ENCODE results near the gene AMOTL1. TPM values are rescaled to one million over a fixed set of nuclear protein-coding genes. Genes with fewer than 3 reads are reported as not detected.

The AMOTL1 gene
- total RNA-seq, 5 donors from 2014 or later (not counting 1 experiment from before 2014, with no cell fraction given), result 0.07 to 1.2 (median 0.35) TPM

DNA sequence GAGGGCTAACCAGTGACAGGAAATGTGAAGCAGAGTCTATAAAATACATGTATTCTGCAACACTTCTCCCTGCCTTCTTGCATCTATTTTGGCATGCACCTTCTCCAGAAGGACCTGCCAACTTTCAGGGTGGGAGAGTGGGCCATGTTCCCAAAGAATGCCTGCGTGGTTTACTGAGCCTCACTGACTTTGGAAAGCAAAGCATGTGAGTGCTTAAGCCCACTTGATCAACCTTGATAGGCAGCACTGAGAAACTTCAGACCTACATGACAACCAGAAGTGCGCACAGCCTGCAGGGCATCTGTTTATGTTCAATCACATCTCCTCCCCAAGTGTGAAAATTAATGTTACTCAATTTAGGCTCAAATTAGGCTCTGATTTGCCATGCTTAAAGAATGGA lies 69.2 kb downstream of the AMOTL1 start:
- Histone ChIP-seq H3K27me3 (replicated peaks in 1 of 2; ENCODE audit: control insufficient read depth in 2 of 2, extremely low read depth in 1 of 2, insufficient read depth in 2 of 2, low read length in 1 of 2) (no peaks in the 10 kb centered on the region), H3K27ac (ENCODE audit: low read length) (no peak overlapping the region), H3K4me3 (ENCODE audit: control insufficient read depth in 1 of 2, extremely low read depth in 1 of 2, low read length in 1 of 2) (no peak overlapping the region), H3K4me1 (ENCODE audit: control insufficient read depth in 1 of 2, extremely low read depth in 1 of 2, insufficient read depth in 2 of 2, low read length in 2 of 2) (no peaks in the 10 kb centered on the region), H3K9me3 (no peaks in the 10 kb centered on the region), H3K36me3 (ENCODE audit: control insufficient read depth in 2 of 2, extremely low read depth in 1 of 2, insufficient read depth in 1 of 2, low read length in 1 of 2) (no peaks in the 10 kb centered on the region)
- Mint-ChIP-seq H3K36me3 (no peaks in the 10 kb centered on the region), H3K4me3 (no peak overlapping the region), H3K9me3 (no peaks in the 10 kb centered on the region), H3K4me1 (no peaks in the 10 kb centered on the region), H3K27me3 (peaks cover 0 to 4% of the 10 kb centered on the region in 2 donors), H3K27ac (no peak overlapping the region)
- ATAC-seq (replicated peaks in 1 of 4), result no peak
- DNase-seq, result no peak
- POLR2A ChIA-PET, result no interaction called here
- 80% methylated on average over 1 of the region's 2 CpGs for WGBS (ENCODE audit: insufficient coverage)
- CTCF ChIA-PET, result no interaction called here

DNA sequence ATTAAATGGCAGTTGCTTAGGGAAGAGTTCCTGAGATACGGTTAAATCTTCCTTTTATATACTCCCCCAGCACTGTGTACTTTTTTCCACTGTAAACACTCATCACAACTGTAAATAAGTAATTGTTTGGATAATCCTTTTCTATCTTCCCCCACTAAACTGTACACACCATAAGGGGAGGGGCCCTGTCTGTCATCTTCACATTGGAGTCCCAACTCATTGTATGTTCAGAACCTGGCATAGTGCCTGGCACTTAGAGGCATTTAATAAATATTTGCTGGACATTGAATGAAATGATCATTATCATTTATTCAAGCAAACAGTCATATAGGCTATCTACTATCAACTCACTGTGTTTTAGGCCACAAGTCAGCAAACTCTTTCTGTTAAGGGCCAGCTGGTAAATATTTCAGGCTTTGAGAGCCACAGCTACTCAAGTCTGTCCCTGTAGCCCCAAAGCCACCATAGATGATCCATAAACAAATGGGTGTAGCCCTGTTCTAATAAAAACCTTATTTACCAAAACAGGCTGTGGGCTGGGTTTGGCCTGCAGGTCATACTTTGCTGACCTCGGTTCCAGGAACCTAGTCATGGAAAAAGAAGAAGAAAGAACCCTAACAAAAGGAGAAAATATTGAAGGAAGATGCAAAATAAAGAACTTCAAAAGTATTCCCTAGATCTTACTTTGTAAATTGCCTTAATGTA lies 70.0 kb downstream of the AMOTL1 start:
- H3K36me3 ChIP-seq (ENCODE audit: control insufficient read depth in 2 of 2, extremely low read depth in 1 of 2, insufficient read depth in 1 of 2, low read length in 1 of 2), result no peaks in the 10 kb centered on the region
- no peaks in the 10 kb centered on the region for H3K4me1 Mint-ChIP-seq
- ATAC-seq (replicated peaks in 1 of 4), result no peak
- ChIA-PET POLR2A (no interaction called here), CTCF (no interaction called here)
- H3K4me3 Mint-ChIP-seq, result no peak overlapping the region
- H3K27ac ChIP-seq (ENCODE audit: low read length), result no peak overlapping the region
- no peaks in the 10 kb centered on the region for H3K27me3 ChIP-seq (replicated peaks in 1 of 2; ENCODE audit: control insufficient read depth in 2 of 2, extremely low read depth in 1 of 2, insufficient read depth in 2 of 2, low read length in 1 of 2)
- no peaks in the 10 kb centered on the region for H3K27me3 Mint-ChIP-seq
- no peak overlapping the region for H3K4me3 ChIP-seq (ENCODE audit: control insufficient read depth in 1 of 2, extremely low read depth in 1 of 2, low read length in 1 of 2)
- H3K27ac Mint-ChIP-seq, result no peak overlapping the region
- H3K36me3 Mint-ChIP-seq, result no peaks in the 10 kb centered on the region
- no peaks in the 10 kb centered on the region for H3K9me3 ChIP-seq
- no CpG with 5 or more reads among the region's 2 CpGs for WGBS (ENCODE audit: insufficient coverage)
- no peak for DNase-seq
- H3K4me1 ChIP-seq (ENCODE audit: control insufficient read depth in 1 of 2, extremely low read depth in 1 of 2, insufficient read depth in 2 of 2, low read length in 2 of 2), result no peaks in the 10 kb centered on the region
- no peaks in the 10 kb centered on the region for H3K9me3 Mint-ChIP-seq

DNA sequence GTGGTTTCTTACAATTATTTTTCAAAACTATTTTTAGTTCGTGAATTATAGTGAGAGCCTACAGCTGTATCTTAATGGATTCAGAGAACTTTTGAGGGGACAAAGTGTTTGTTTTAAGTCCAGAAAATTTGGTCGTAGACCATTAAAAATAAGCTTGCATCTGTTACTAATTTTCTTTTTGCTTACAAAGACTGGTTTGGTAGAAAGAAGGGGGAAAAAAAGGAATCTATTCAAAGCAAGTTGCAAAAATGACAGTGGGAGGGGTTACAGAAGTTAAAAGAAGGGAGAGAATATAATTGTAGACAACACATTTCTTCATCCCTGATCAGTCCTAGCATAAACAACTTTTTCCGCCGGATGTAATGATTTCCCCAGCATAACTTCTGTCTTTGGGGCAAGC lies 72.1 kb downstream of the AMOTL1 start:
- Histone ChIP-seq H3K36me3 (ENCODE audit: control insufficient read depth in 2 of 2, extremely low read depth in 1 of 2, insufficient read depth in 1 of 2, low read length in 1 of 2) (no peaks in the 10 kb centered on the region), H3K9me3 (no peaks in the 10 kb centered on the region), H3K27me3 (replicated peaks in 1 of 2; ENCODE audit: control insufficient read depth in 2 of 2, extremely low read depth in 1 of 2, insufficient read depth in 2 of 2, low read length in 1 of 2) (no peaks in the 10 kb centered on the region), H3K4me1 (ENCODE audit: control insufficient read depth in 1 of 2, extremely low read depth in 1 of 2, insufficient read depth in 2 of 2, low read length in 2 of 2) (no peaks in the 10 kb centered on the region), H3K27ac (ENCODE audit: low read length) (no peak overlapping the region), H3K4me3 (ENCODE audit: control insufficient read depth in 1 of 2, extremely low read depth in 1 of 2, low read length in 1 of 2) (no peak overlapping the region)
- ATAC-seq (replicated peaks in 1 of 4), result no peak
- Mint-ChIP-seq H3K9me3 (no peaks in the 10 kb centered on the region), H3K36me3 (no peaks in the 10 kb centered on the region), H3K4me3 (no peak overlapping the region), H3K4me1 (no peaks in the 10 kb centered on the region), H3K27ac (no peak overlapping the region), H3K27me3 (no peaks in the 10 kb centered on the region)
- no peak for DNase-seq
- CTCF ChIA-PET, result interaction anchor here in 1 of 2 donors (1.1 kb wide), 1 partner anchor 9 kb away, joined by 4 read pairs; no protein-coding TSS in a partner anchor
- 83% methylated on average over 1 of the region's 4 CpGs for WGBS (ENCODE audit: insufficient coverage)
- POLR2A ChIA-PET, result interaction anchor here in 1 of 2 donors (0.6 kb wide), 1 partner anchor 135 kb away, joined by 3 read pairs; no protein-coding TSS in a partner anchor

DNA sequence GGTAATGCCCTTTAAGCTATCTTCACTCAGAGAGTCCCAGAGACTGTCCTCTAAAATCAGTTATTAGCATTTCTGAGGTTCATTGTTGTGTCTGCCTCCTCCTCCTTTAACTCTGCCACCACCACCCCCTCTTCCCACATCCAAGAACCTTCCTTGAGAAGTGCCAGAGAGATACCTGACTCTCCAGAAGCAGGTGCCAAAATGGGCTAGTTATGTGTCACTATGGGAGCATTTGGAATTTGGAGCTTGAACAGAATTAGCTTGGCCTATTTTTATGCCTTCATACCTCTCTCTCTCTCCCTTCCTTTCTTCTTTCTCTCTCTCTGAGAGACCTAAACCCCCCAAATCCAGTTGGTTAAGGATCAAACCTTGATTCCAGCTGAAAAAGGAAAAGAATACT lies 75.9 kb downstream of the AMOTL1 start:
- Histone ChIP-seq H3K4me1 (ENCODE audit: control insufficient read depth in 1 of 2, extremely low read depth in 1 of 2, insufficient read depth in 2 of 2, low read length in 2 of 2) (no peaks in the 10 kb centered on the region), H3K27ac (ENCODE audit: low read length) (no peak overlapping the region), H3K36me3 (ENCODE audit: control insufficient read depth in 2 of 2, extremely low read depth in 1 of 2, insufficient read depth in 1 of 2, low read length in 1 of 2) (no peaks in the 10 kb centered on the region), H3K4me3 (ENCODE audit: control insufficient read depth in 1 of 2, extremely low read depth in 1 of 2, low read length in 1 of 2) (no peak overlapping the region), H3K27me3 (replicated peaks in 1 of 2; ENCODE audit: control insufficient read depth in 2 of 2, extremely low read depth in 1 of 2, insufficient read depth in 2 of 2, low read length in 1 of 2) (peaks cover 0 to 3% of the 10 kb centered on the region in 2 experiments), H3K9me3 (no peaks in the 10 kb centered on the region)
- H3K36me3 Mint-ChIP-seq, result no peaks in the 10 kb centered on the region
- POLR2A ChIA-PET, result no interaction called here
- H3K4me1 Mint-ChIP-seq, result no peaks in the 10 kb centered on the region
- CTCF ChIA-PET, result no interaction called here
- no peaks in the 10 kb centered on the region for H3K9me3 Mint-ChIP-seq
- H3K27me3 Mint-ChIP-seq, result peaks cover 0 to 1% of the 10 kb centered on the region in 2 donors
- H3K27ac Mint-ChIP-seq, result no peak overlapping the region
- H3K4me3 Mint-ChIP-seq, result no peak overlapping the region
- ATAC-seq (replicated peaks in 1 of 4) (no peak), DNase-seq (no peak)

DNA sequence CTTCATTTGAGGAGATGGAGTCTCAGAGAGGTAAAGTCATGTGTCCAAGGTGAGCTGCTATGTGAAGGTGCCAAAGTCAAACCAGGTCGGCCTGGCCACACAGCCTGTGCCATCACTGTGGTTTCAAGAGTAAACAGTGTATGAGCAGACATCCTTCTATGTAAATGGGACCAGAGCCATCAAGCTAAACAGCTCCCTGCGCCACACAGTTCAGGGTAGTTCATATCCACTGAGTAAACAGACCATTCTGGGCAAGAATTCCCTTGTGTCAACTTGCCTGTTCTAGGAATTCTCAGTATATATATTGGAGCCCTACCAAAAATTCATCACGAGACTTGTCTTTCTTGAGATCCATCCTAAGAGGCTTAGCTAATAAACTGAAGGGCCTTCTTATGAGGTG lies 77.5 kb downstream of the AMOTL1 start:
- CTCF ChIA-PET, result interaction anchor here in 1 of 2 donors (0.8 kb wide), 1 partner anchor 17 kb away, joined by 4 read pairs; no protein-coding TSS in a partner anchor
- peaks cover 0 to 3% of the 10 kb centered on the region in 2 experiments for H3K27me3 ChIP-seq (replicated peaks in 1 of 2; ENCODE audit: control insufficient read depth in 2 of 2, extremely low read depth in 1 of 2, insufficient read depth in 2 of 2, low read length in 1 of 2)
- Mint-ChIP-seq H3K27me3 (peaks cover 0 to 6% of the 10 kb centered on the region in 2 donors), H3K9me3 (no peaks in the 10 kb centered on the region), H3K27ac (no peak overlapping the region), H3K4me1 (no peaks in the 10 kb centered on the region), H3K36me3 (no peaks in the 10 kb centered on the region), H3K4me3 (no peak overlapping the region)
- POLR2A ChIA-PET, result no interaction called here
- H3K4me3 ChIP-seq (ENCODE audit: control insufficient read depth in 1 of 2, extremely low read depth in 1 of 2, low read length in 1 of 2), result no peak overlapping the region
- 83% methylated on average over 2 of the region's 3 CpGs for WGBS (ENCODE audit: insufficient coverage)
- no peak overlapping the region for H3K27ac ChIP-seq (ENCODE audit: low read length)
- ATAC-seq (replicated peaks in 1 of 4) (no peak), DNase-seq (no peak)
- no peaks in the 10 kb centered on the region for H3K36me3 ChIP-seq (ENCODE audit: control insufficient read depth in 2 of 2, extremely low read depth in 1 of 2, insufficient read depth in 1 of 2, low read length in 1 of 2)
- no peaks in the 10 kb centered on the region for H3K4me1 ChIP-seq (ENCODE audit: control insufficient read depth in 1 of 2, extremely low read depth in 1 of 2, insufficient read depth in 2 of 2, low read length in 2 of 2)
- no peaks in the 10 kb centered on the region for H3K9me3 ChIP-seq

DNA sequence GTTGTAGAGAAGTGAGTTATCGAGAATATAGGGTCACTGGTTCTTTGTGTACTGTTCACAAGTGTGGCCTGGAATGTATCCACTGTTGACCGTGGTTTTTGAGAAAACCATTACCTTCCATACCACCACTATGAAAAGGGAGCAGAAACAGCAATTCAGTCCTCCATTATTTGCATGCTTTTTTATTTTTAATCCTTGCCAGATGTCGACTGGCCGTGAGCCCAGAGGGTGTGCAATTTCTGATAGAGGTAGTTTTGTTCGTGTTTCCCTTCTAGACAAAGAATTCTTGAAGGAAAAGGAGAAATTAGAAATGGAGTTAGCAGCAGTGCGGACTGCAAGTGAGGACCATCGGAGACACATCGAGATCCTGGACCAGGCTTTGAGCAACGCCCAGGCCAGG lies 81.7 kb downstream of the AMOTL1 start:
- H3K9me3 Mint-ChIP-seq, result no peaks in the 10 kb centered on the region
- no peak overlapping the region for H3K27ac Mint-ChIP-seq
- no peaks in the 10 kb centered on the region for H3K4me1 Mint-ChIP-seq
- no peak overlapping the region for H3K4me3 ChIP-seq (ENCODE audit: control insufficient read depth in 1 of 2, extremely low read depth in 1 of 2, low read length in 1 of 2)
- CTCF ChIA-PET, result no interaction called here
- no peak overlapping the region for H3K4me3 Mint-ChIP-seq
- no peaks in the 10 kb centered on the region for H3K4me1 ChIP-seq (ENCODE audit: control insufficient read depth in 1 of 2, extremely low read depth in 1 of 2, insufficient read depth in 2 of 2, low read length in 2 of 2)
- DNase-seq (no peak), ATAC-seq (replicated peaks in 1 of 4) (no peak)
- no peaks in the 10 kb centered on the region for H3K9me3 ChIP-seq
- POLR2A ChIA-PET, result no interaction called here
- H3K27me3 ChIP-seq (replicated peaks in 1 of 2; ENCODE audit: control insufficient read depth in 2 of 2, extremely low read depth in 1 of 2, insufficient read depth in 2 of 2, low read length in 1 of 2), result peaks cover 0 to 3% of the 10 kb centered on the region in 2 experiments
- H3K36me3 Mint-ChIP-seq, result no peaks in the 10 kb centered on the region
- H3K27ac ChIP-seq (ENCODE audit: low read length), result no peak overlapping the region
- H3K36me3 ChIP-seq (ENCODE audit: control insufficient read depth in 2 of 2, extremely low read depth in 1 of 2, insufficient read depth in 1 of 2, low read length in 1 of 2), result no peaks in the 10 kb centered on the region
- 90% methylated on average over 6 of the region's 9 CpGs for WGBS (ENCODE audit: insufficient coverage)
- peaks cover 0 to 9% of the 10 kb centered on the region in 2 donors for H3K27me3 Mint-ChIP-seq
